DOHH2 (cell line): ENCODE results near the gene MT1X.

Experiments used
- CTCF ChIP-seq: fragments of 200-600 bp; sonication (generic); IDR thresholded peaks from one replicate; pipeline ENCODE4 v1.5.1; 2014; ENCODE audit warnings: antibody characterized with exemption, mild to moderate bottlenecking, low read depth, low read length; ENCODE audit not compliant: poor library complexity, severe bottlenecking
- EZH2phosphoT487 ChIP-seq: fragments of 200-600 bp; sonication (generic); IDR thresholded peaks from 2 replicates; pipeline ENCODE4 v1.6.1; 2017; ENCODE audit warnings: borderline replicate concordance, mild to moderate bottlenecking, antibody characterized with exemption, low read length, moderate library complexity, mixed read lengths

- no peak for TF ChIP-seq CTCF
- TF ChIP-seq EZH2phosphoT487, result no peak
Observed at GRCh38 chr16:56700631-56701030, 18.4 kb downstream of the MT1X start.
